SJSA1 (cell line): ENCODE results near the gene EIF4E2. TPM values are rescaled to one million over a fixed set of nuclear protein-coding genes. Genes with fewer than 3 reads are reported as not detected.
"Not testable (repeated sequence)": the region's sequence is repeated elsewhere in the genome, so short reads cannot be mapped to it uniquely, and the experiment has no call there.

Experiments used
- DNase-seq, 2 experiments: peaks; one replicate each; pipeline ENCODE4 v3.0.0-alpha.2; 2015 to 2020; ENCODE audit warnings: low spot score in 2 of 2, low read depth in 1 of 2
- H3K27ac ChIP-seq: fragments of 250-450 bp; sonication (Bioruptor Pico); 2 replicates; pipeline ENCODE4 v1.5.1; 2020; ENCODE audit warnings: mild to moderate bottlenecking, moderate library complexity
- H3K27me3 ChIP-seq: fragments of 250-450 bp; sonication (Bioruptor Pico); replicated peaks from 2 replicates; pipeline ENCODE4 v1.5.1; 2020; ENCODE audit warnings: mild to moderate bottlenecking, moderate library complexity
- H3K36me3 ChIP-seq: fragments of 250-450 bp; sonication (Bioruptor Pico); 2 replicates; pipeline ENCODE4 v1.5.1; 2020; ENCODE audit warnings: mild to moderate bottlenecking
- H3K4me1 ChIP-seq: fragments of 250-450 bp; sonication (Bioruptor Pico); replicated peaks from 2 replicates; pipeline ENCODE4 v1.6.1; 2021; ENCODE audit warnings: mild to moderate bottlenecking
- H3K4me3 ChIP-seq: fragments of 250-450 bp; sonication (Bioruptor Pico); 2 replicates; pipeline ENCODE4 v1.5.1; 2020; ENCODE audit warnings: mild to moderate bottlenecking
- H3K9me3 ChIP-seq: fragments of 250-450 bp; sonication (Bioruptor Pico); replicated peaks from 2 replicates; pipeline ENCODE4 v1.5.1; 2020; ENCODE audit warnings: mild to moderate bottlenecking
- total RNA-seq: library from RNA; depleted of rRNA; stranded (reverse); fragments of >200 nt; shearing (Covaris generic); gene quantifications from 2 replicates; pipeline ENCODE4 v1.2.3, GENCODE V29; 2014

EIF4E2 gene
- total RNA-seq, 1 experiment from 2014 or later, result 124 TPM

- Histone ChIP-seq H3K9me3 (0 out of 2 replicates have a peak, but pooled peaks cover 7% of the 10 kb centered on the region), H3K27ac (no peak overlapping the region), H3K27me3 (no peaks in the 10 kb centered on the region), H3K4me3 (no peak overlapping the region), H3K4me1 (no peaks in the 10 kb centered on the region; the same call in 1 of the 2 replicates), H3K36me3 (peaks cover 34% of the 10 kb centered on the region)
- no peak for DNase-seq
Observed at GRCh38 chr2:232545511-232546375, 4.7 kb upstream of the EIF4E2 start.

GRCh38 chr2:232547991-232548390 lies 2.5 kb upstream of the EIF4E2 start:
- Histone ChIP-seq H3K27ac (no peak overlapping the region), H3K4me3 (no peak overlapping the region), H3K4me1 (peaks cover 6% of the 10 kb centered on the region), H3K27me3 (no peaks in the 10 kb centered on the region), H3K36me3 (peaks cover 54% of the 10 kb centered on the region), H3K9me3 (0 out of 2 replicates have a peak, but pooled peaks cover 7% of the 10 kb centered on the region)
- no peak for DNase-seq

GRCh38 chr2:232549655-232550353 lies 685 bp upstream of the EIF4E2 start:
- Histone ChIP-seq H3K4me1 (peaks cover 6% of the 10 kb centered on the region), H3K9me3 (0 out of 2 replicates have a peak, but pooled peaks cover 7% of the 10 kb centered on the region), H3K27ac (peak overlapping the region; percentile 97), H3K27me3 (no peaks in the 10 kb centered on the region), H3K36me3 (peaks cover 68% of the 10 kb centered on the region), H3K4me3 (peak overlapping the region; percentile 89)
- DNase-seq, result no peak

GRCh38 chr2:232551250-232551638 lies 755 bp downstream of the EIF4E2 start:
- no peaks in the 10 kb centered on the region for H3K27me3 ChIP-seq
- peak overlapping the region; percentile 89 for H3K4me3 ChIP-seq
- H3K9me3 ChIP-seq, result 0 out of 2 replicates have a peak, but pooled peaks cover 7% of the 10 kb centered on the region
- H3K4me1 ChIP-seq, result peaks cover 6% of the 10 kb centered on the region
- H3K27ac ChIP-seq, result peak overlapping the region; percentile 97
- H3K36me3 ChIP-seq, result peaks cover 81% of the 10 kb centered on the region
- DNase-seq, result no peak

- peak overlapping the region; percentile 89 for H3K4me3 ChIP-seq
- DNase-seq, result no peak
- no peak overlapping the region for H3K27ac ChIP-seq
- peaks cover 6% of the 10 kb centered on the region for H3K4me1 ChIP-seq
- H3K27me3 ChIP-seq, result no peaks in the 10 kb centered on the region
- peaks cover 82% of the 10 kb centered on the region for H3K36me3 ChIP-seq
- 0 out of 2 replicates have a peak, but pooled peaks cover 7% of the 10 kb centered on the region for H3K9me3 ChIP-seq
Observed at GRCh38 chr2:232551776-232552175, 1.3 kb downstream of the EIF4E2 start.

- Histone ChIP-seq H3K27me3 (no peaks in the 10 kb centered on the region), H3K27ac (no peak overlapping the region), H3K9me3 (no peaks in the 10 kb centered on the region), H3K36me3 (peaks cover 85% of the 10 kb centered on the region), H3K4me3 (no peak overlapping the region), H3K4me1 (peaks cover 4% of the 10 kb centered on the region)
- DNase-seq, result no peak
Observed at GRCh38 chr2:232556426-232556825, 5.9 kb downstream of the EIF4E2 start.

GRCh38 chr2:232562515-232563151 lies 12.1 kb downstream of the EIF4E2 start:
- peaks cover 93% of the 10 kb centered on the region for H3K36me3 ChIP-seq
- H3K27ac ChIP-seq, result no peak overlapping the region
- peaks cover 5% of the 10 kb centered on the region for H3K4me1 ChIP-seq
- no peak overlapping the region for H3K4me3 ChIP-seq
- no peaks in the 10 kb centered on the region for H3K27me3 ChIP-seq
- no peaks in the 10 kb centered on the region for H3K9me3 ChIP-seq
- no peak for DNase-seq

- Histone ChIP-seq H3K4me3 (no peak overlapping the region), H3K36me3 (peaks cover 93% of the 10 kb centered on the region), H3K4me1 (peaks cover 14% of the 10 kb centered on the region), H3K9me3 (no peaks in the 10 kb centered on the region), H3K27ac (no peak overlapping the region), H3K27me3 (no peaks in the 10 kb centered on the region)
- no peak for DNase-seq
Observed at GRCh38 chr2:232563580-232563979, 13.1 kb downstream of the EIF4E2 start.

- no peak overlapping the region for H3K4me3 ChIP-seq
- H3K4me1 ChIP-seq, result peaks cover 15% of the 10 kb centered on the region
- no peak for DNase-seq
- peak overlapping the region; percentile 79 for H3K27ac ChIP-seq
- no peaks in the 10 kb centered on the region for H3K27me3 ChIP-seq
- H3K36me3 ChIP-seq, result peaks cover 88% of the 10 kb centered on the region
- H3K9me3 ChIP-seq, result no peaks in the 10 kb centered on the region
Observed at GRCh38 chr2:232567721-232568120, 17.2 kb downstream of the EIF4E2 start.

- peak; percentile 58 to 82 for DNase-seq
- Histone ChIP-seq H3K4me3 (no peak overlapping the region), H3K9me3 (no peaks in the 10 kb centered on the region), H3K36me3 (peaks cover 88% of the 10 kb centered on the region), H3K27ac (peak overlapping the region; percentile 79), H3K27me3 (no peaks in the 10 kb centered on the region), H3K4me1 (peaks cover 15% of the 10 kb centered on the region)
Observed at GRCh38 chr2:232568161-232568560, 17.7 kb downstream of the EIF4E2 start.

GRCh38 chr2:232569541-232569940 lies 19.1 kb downstream of the EIF4E2 start:
- H3K9me3 ChIP-seq, result no peaks in the 10 kb centered on the region
- no peak for DNase-seq
- peaks cover 15% of the 10 kb centered on the region for H3K4me1 ChIP-seq
- H3K36me3 ChIP-seq, result peaks cover 88% of the 10 kb centered on the region
- no peaks in the 10 kb centered on the region for H3K27me3 ChIP-seq
- H3K27ac ChIP-seq, result no peak overlapping the region
- H3K4me3 ChIP-seq, result no peak overlapping the region

GRCh38 chr2:232570481-232570880 lies 20.0 kb downstream of the EIF4E2 start:
- DNase-seq, H3K27ac ChIP-seq, H3K27me3 ChIP-seq, H3K9me3 ChIP-seq, H3K4me3 ChIP-seq: not testable (repeated sequence)
- Histone ChIP-seq H3K4me1 (peaks cover 15% of the 10 kb centered on the region), H3K36me3 (peaks cover 83% of the 10 kb centered on the region)

- peaks cover 77% of the 10 kb centered on the region for H3K36me3 ChIP-seq
- no peak overlapping the region for H3K4me3 ChIP-seq
- DNase-seq, result no peak
- no peak overlapping the region for H3K27ac ChIP-seq
- H3K4me1 ChIP-seq, result peaks cover 15% of the 10 kb centered on the region
- no peaks in the 10 kb centered on the region for H3K9me3 ChIP-seq
- no peaks in the 10 kb centered on the region for H3K27me3 ChIP-seq
Observed at GRCh38 chr2:232571026-232571474, 20.6 kb downstream of the EIF4E2 start.
